Neural cell (in vitro differentiated cells): ENCODE data around the gene OTOF. TPM values are rescaled to one million over a fixed set of nuclear protein-coding genes. Genes with fewer than 3 reads are reported as not detected.

ENCODE experiments used
- H2AFZ ChIP-seq: fragments of 200-600, 300-800 bp; sonication (generic), shearing (Covaris generic); 2 replicates; pipeline ENCODE4 v1.6.0; 2014; ENCODE audit warnings: low read depth, mild to moderate bottlenecking, antibody characterized with exemption, low read length, moderate library complexity
- H3F3A ChIP-seq: fragments of 200-600 bp; shearing (Covaris generic); 2 replicates; pipeline ENCODE4 v1.6.1; 2016; ENCODE audit warnings: mild to moderate bottlenecking, moderate library complexity, mixed read lengths, antibody characterized with exemption, low read length; ENCODE audit not compliant: insufficient read depth, poor library complexity, severe bottlenecking
- H3K27ac ChIP-seq: fragments of 200-600, 300-800 bp; sonication (generic), shearing (Covaris generic); 2 replicates; pipeline ENCODE4 v1.5.1; 2014; ENCODE audit warnings: mild to moderate bottlenecking, low read length, moderate library complexity
- H3K27me3 ChIP-seq: fragments of 300-800, 200-600 bp; sonication (generic), shearing (Covaris generic); 2 replicates; pipeline ENCODE4 v1.6.0; 2014; ENCODE audit warnings: mild to moderate bottlenecking, low read depth, low read length, moderate library complexity; ENCODE audit not compliant: insufficient read depth
- H3K36me3 ChIP-seq: fragments of 300-800, 200-600 bp; sonication (generic), shearing (Covaris generic); 2 replicates; pipeline ENCODE4 v1.5.1; 2014; ENCODE audit warnings: mild to moderate bottlenecking, antibody characterized with exemption, low read length, moderate library complexity; ENCODE audit not compliant: insufficient read depth
- H3K4me2 ChIP-seq: fragments of 300-800, 200-600 bp; sonication (generic), shearing (Covaris generic); 2 replicates; pipeline ENCODE4 v1.6.0; 2014; ENCODE audit warnings: mild to moderate bottlenecking, low read length
- H3K4me3 ChIP-seq: fragments of 300-800, 200-600 bp; sonication (generic), shearing (Covaris generic); 2 replicates; pipeline ENCODE4 v1.5.1; 2014; ENCODE audit warnings: mild to moderate bottlenecking, low read length, moderate library complexity
- H3K79me2 ChIP-seq: fragments of 200-600 bp; shearing (Covaris generic); replicated peaks from 2 replicates; pipeline ENCODE4 v1.6.0; 2014; ENCODE audit warnings: mild to moderate bottlenecking, low read length, moderate library complexity; ENCODE audit not compliant: insufficient read depth
- H3K9ac ChIP-seq: fragments of 300-800, 200-600 bp; sonication (generic), shearing (Covaris generic); 2 replicates; pipeline ENCODE4 v1.6.1; 2016; ENCODE audit warnings: mild to moderate bottlenecking, low read length, mixed read lengths
- H3K9me2 ChIP-seq: fragments of 200-600 bp; shearing (Covaris generic); 2 replicates; pipeline ENCODE4 v1.6.1; 2016; ENCODE audit warnings: mild to moderate bottlenecking, low read length, mixed read lengths; ENCODE audit not compliant: insufficient read depth
- H3K9me3 ChIP-seq: fragments of 200-600, 300-800 bp; sonication (generic), shearing (Covaris generic); 2 replicates; pipeline ENCODE4 v1.6.1; 2016; ENCODE audit warnings: mild to moderate bottlenecking, mixed run types, low read length, moderate library complexity, mixed read lengths
- H4K20me1 ChIP-seq: fragments of 200-600 bp; shearing (Covaris generic); 2 replicates; pipeline ENCODE4 v1.6.1; 2016; ENCODE audit warnings: mild to moderate bottlenecking, mixed run types; ENCODE audit not compliant: insufficient read depth
- EP300 ChIP-seq: fragments of 450-650 bp; conservative IDR thresholded peaks from 2 replicates; pipeline ENCODE4 v1.6.1; 2014; ENCODE audit warnings: antibody characterized with exemption, mild to moderate bottlenecking, moderate library complexity; ENCODE audit not compliant: poor library complexity, severe bottlenecking
- EZH2 ChIP-seq: fragments of 200-600, 300-800 bp; shearing (Covaris generic), sonication (generic); IDR thresholded peaks from 2 replicates; pipeline ENCODE4 v1.6.1; 2014; ENCODE audit warnings: antibody characterized with exemption, low read length, borderline replicate concordance, mild to moderate bottlenecking; ENCODE audit not compliant: insufficient read depth, poor library complexity, severe bottlenecking
- MXI1 ChIP-seq: fragments of 450-650 bp; conservative IDR thresholded peaks from 2 replicates; pipeline ENCODE4 v1.6.1; 2014; ENCODE audit warnings: antibody characterized with exemption, mild to moderate bottlenecking; ENCODE audit not compliant: poor library complexity, severe bottlenecking
- POLR2AphosphoS5 ChIP-seq: IDR thresholded peaks from 2 replicates; pipeline ENCODE4 v1.6.1; 2012
- RAD21 ChIP-seq: fragments of 450-650 bp; conservative IDR thresholded peaks from 2 replicates; pipeline ENCODE4 v1.6.1; 2014; ENCODE audit warnings: antibody characterized with exemption, mild to moderate bottlenecking, moderate library complexity
- SMC3 ChIP-seq: fragments of 450-650 bp; conservative IDR thresholded peaks from 2 replicates; pipeline ENCODE4 v1.6.1; 2014; ENCODE audit warnings: antibody characterized with exemption, mild to moderate bottlenecking, moderate library complexity; ENCODE audit not compliant: poor library complexity
- TAF1 ChIP-seq: IDR thresholded peaks from 2 replicates; pipeline ENCODE4 v1.6.1; 2012; ENCODE audit warnings: low read depth
- polyA plus RNA-seq: library from polyadenylated mRNA; depleted of rRNA; stranded (reverse); fragments of >200 nt; gene quantifications from 2 replicates; pipeline ENCODE4 v1.2.3, GENCODE V29; 2014
- TF ChIP-seq, protein P1 (sequence below): IDR thresholded peaks from 2 replicates; pipeline ENCODE4 v1.6.1; 2012; ENCODE audit warnings: borderline replicate concordance
- TF ChIP-seq, protein P2 (sequence below): fragments of 450-650 bp; IDR thresholded peaks from 2 replicates; pipeline ENCODE4 v1.5.1; 2014; ENCODE audit warnings: antibody characterized with exemption, mild to moderate bottlenecking, moderate library complexity; ENCODE audit not compliant: poor library complexity, severe bottlenecking

OTOF gene
- polyA plus RNA-seq, 1 donor from 2014 or later: not detected

DNA sequence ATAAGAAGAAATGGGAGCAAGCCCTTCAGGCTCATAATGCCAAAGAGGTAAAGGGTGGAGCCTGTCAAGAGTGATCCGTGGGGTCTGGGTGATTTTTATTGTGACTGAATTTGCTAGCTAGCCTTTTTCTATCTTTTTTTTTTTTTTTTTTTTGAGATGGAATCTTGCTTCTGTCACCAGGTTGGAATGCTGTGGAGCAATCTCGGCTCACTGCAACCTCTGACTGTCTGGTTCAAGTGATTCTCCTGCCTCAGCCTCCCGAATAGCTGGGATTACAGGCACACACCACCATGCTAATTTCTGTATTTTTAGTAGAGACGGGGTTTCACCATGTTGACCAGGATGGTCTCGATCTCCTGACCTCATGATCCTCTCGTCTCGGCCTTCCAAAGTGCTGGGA lies 47.1 kb downstream of the OTOF start:
- Histone ChIP-seq H3K9ac (no peak overlapping the region), H4K20me1 (no peaks in the 10 kb centered on the region), H3K27me3 (no peaks in the 10 kb centered on the region), H3K9me2 (no peaks in the 10 kb centered on the region), H3K4me3 (no peak overlapping the region), H3K4me2 (no peak overlapping the region), H2AFZ (no peak overlapping the region), H3F3A (no peaks in the 10 kb centered on the region), H3K36me3 (no peaks in the 10 kb centered on the region), H3K79me2 (no peaks in the 10 kb centered on the region), H3K9me3 (no peaks in the 10 kb centered on the region), H3K27ac (no peak overlapping the region)
- no peak for TF ChIP-seq EP300
- no peak for TF ChIP-seq POLR2AphosphoS5
- no peak for TF ChIP-seq TAF1
- TF ChIP-seq RAD21: no peak
- TF ChIP-seq, protein P1, sequence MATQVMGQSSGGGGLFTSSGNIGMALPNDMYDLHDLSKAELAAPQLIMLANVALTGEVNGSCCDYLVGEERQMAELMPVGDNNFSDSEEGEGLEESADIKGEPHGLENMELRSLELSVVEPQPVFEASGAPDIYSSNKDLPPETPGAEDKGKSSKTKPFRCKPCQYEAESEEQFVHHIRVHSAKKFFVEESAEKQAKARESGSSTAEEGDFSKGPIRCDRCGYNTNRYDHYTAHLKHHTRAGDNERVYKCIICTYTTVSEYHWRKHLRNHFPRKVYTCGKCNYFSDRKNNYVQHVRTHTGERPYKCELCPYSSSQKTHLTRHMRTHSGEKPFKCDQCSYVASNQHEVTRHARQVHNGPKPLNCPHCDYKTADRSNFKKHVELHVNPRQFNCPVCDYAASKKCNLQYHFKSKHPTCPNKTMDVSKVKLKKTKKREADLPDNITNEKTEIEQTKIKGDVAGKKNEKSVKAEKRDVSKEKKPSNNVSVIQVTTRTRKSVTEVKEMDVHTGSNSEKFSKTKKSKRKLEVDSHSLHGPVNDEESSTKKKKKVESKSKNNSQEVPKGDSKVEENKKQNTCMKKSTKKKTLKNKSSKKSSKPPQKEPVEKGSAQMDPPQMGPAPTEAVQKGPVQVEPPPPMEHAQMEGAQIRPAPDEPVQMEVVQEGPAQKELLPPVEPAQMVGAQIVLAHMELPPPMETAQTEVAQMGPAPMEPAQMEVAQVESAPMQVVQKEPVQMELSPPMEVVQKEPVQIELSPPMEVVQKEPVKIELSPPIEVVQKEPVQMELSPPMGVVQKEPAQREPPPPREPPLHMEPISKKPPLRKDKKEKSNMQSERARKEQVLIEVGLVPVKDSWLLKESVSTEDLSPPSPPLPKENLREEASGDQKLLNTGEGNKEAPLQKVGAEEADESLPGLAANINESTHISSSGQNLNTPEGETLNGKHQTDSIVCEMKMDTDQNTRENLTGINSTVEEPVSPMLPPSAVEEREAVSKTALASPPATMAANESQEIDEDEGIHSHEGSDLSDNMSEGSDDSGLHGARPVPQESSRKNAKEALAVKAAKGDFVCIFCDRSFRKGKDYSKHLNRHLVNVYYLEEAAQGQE: no peak
- TF ChIP-seq EZH2: no peak
- TF ChIP-seq, protein P2, sequence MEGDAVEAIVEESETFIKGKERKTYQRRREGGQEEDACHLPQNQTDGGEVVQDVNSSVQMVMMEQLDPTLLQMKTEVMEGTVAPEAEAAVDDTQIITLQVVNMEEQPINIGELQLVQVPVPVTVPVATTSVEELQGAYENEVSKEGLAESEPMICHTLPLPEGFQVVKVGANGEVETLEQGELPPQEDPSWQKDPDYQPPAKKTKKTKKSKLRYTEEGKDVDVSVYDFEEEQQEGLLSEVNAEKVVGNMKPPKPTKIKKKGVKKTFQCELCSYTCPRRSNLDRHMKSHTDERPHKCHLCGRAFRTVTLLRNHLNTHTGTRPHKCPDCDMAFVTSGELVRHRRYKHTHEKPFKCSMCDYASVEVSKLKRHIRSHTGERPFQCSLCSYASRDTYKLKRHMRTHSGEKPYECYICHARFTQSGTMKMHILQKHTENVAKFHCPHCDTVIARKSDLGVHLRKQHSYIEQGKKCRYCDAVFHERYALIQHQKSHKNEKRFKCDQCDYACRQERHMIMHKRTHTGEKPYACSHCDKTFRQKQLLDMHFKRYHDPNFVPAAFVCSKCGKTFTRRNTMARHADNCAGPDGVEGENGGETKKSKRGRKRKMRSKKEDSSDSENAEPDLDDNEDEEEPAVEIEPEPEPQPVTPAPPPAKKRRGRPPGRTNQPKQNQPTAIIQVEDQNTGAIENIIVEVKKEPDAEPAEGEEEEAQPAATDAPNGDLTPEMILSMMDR: no peak
- TF ChIP-seq MXI1: no peak
- TF ChIP-seq SMC3: no peak

DNA sequence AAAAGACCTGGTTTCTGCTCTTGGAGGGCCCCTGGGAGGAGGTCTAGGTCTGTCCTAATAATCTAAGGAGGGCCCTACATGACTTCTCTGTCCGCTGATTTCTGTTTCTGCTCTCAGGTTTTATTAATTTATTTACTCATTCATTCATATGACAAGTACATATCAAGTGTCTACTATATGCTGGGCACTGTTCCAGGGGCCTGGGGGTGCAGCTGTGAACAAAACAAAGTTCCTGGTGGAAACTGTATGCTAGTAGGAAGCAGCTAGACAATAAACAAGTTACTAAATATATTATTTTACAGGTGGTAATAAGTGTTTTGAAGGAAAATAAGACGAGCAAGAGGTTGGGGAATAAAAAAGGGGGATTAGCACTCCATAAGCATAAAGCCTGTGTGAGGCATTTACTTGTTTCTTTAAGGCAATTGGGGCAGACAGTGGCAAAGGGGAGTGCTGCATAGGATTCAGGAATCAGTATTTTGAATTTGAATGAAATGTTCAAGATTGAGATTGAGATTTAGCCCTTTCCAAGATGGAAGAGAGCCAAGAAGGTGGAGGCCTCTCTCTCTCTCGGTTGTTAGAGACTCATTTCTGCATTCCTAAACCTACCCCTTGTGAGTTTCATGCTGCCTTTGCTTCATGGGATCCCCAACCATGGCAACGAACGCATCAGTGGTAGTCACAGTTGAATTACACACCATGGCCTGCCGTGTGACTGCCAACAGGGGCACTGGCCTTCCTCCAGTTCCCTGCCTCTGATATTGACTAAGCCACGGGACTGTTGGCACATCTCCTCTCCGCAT lies 47.9 kb downstream of the OTOF start:
- Histone ChIP-seq H3K9me3 (no peaks in the 10 kb centered on the region), H3K27ac (no peak overlapping the region), H2AFZ (no peak overlapping the region), H3K79me2 (no peaks in the 10 kb centered on the region), H3K9me2 (no peaks in the 10 kb centered on the region), H3K9ac (no peak overlapping the region), H3K36me3 (no peaks in the 10 kb centered on the region), H3K27me3 (no peaks in the 10 kb centered on the region), H4K20me1 (no peaks in the 10 kb centered on the region), H3F3A (no peaks in the 10 kb centered on the region), H3K4me2 (no peak overlapping the region), H3K4me3 (no peak overlapping the region)
- TF ChIP-seq, protein P1: no peak
- no peak for TF ChIP-seq SMC3
- TF ChIP-seq, protein P2: no peak
- TF ChIP-seq EZH2: no peak
- TF ChIP-seq POLR2AphosphoS5: no peak
- TF ChIP-seq MXI1: no peak
- TF ChIP-seq EP300: no peak
- TF ChIP-seq TAF1: no peak
- no peak for TF ChIP-seq RAD21
